Fibroblast of pulmonary artery (primary cell): ENCODE data around the gene TLX1.

Experiments
- DNase-seq: peaks from one replicate; pipeline ENCODE4 v3.0.0-alpha.2; 2010; ENCODE audit warnings: low read depth
- H3K4me3 ChIP-seq: replicated peaks from 2 replicates; pipeline ENCODE4 v1.5.1; 2011; ENCODE audit warnings: low read depth, mild to moderate bottlenecking, control low read depth, low read length, moderate library complexity
- TF ChIP-seq, protein P1 (sequence below): IDR thresholded peaks from 2 replicates; pipeline ENCODE4 v1.5.1; 2011; ENCODE audit warnings: mild to moderate bottlenecking, control low read depth, low read length, inconsistent platforms; ENCODE audit errors: missing control alignments

Gene TLX1

DNA sequence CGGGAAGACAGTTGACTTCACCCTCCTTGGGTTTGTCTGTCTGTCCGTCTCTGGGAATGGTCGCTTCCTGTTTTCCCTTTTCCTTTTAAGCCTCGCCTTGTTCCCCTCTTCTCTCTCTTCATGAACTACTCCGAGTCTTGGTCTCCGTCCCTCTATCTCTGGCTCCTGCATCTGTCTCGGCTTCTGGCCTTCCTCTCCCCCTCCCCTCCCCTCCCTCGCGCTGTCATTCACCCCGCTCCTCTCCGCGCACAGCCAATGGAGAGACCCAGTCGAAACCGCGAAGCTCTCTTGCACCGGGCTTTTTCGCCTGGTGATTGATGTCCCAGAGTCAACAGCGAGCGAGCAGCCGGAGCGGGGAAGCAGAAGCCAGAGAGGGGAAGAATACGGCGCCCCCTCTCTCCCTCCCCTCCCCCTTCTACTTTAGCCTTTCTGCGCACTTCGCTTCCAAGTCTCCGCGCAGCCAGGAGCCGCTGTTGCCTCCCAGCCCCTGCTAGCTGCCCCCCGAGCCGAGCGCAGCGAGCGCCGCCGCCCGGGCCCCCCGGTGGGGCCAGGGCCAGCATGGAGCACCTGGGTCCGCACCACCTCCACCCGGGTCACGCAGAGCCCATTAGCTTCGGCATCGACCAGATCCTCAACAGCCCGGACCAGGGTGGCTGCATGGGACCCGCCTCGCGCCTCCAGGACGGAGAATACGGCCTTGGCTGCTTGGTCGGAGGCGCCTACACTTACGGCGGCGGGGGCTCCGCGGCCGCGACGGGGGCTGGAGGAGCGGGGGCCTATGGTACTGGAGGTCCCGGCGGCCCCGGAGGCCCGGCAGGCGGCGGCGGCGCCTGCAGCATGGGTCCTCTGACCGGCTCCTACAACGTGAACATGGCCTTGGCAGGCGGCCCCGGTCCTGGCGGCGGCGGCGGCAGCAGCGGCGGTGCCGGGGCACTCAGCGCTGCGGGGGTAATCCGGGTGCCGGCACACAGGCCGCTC lies at the start of gene TLX1:
TSS of gene TLX1 (plus strand) at position 317 of the 978 bp plus-strand sequence. CDS start at position 559, 242 bp downstream.
- no peak within 1 kb of the TSS for H3K4me3 ChIP-seq
- no peak for DNase-seq
- TF ChIP-seq, protein P1, sequence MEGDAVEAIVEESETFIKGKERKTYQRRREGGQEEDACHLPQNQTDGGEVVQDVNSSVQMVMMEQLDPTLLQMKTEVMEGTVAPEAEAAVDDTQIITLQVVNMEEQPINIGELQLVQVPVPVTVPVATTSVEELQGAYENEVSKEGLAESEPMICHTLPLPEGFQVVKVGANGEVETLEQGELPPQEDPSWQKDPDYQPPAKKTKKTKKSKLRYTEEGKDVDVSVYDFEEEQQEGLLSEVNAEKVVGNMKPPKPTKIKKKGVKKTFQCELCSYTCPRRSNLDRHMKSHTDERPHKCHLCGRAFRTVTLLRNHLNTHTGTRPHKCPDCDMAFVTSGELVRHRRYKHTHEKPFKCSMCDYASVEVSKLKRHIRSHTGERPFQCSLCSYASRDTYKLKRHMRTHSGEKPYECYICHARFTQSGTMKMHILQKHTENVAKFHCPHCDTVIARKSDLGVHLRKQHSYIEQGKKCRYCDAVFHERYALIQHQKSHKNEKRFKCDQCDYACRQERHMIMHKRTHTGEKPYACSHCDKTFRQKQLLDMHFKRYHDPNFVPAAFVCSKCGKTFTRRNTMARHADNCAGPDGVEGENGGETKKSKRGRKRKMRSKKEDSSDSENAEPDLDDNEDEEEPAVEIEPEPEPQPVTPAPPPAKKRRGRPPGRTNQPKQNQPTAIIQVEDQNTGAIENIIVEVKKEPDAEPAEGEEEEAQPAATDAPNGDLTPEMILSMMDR, result no peak

DNA sequence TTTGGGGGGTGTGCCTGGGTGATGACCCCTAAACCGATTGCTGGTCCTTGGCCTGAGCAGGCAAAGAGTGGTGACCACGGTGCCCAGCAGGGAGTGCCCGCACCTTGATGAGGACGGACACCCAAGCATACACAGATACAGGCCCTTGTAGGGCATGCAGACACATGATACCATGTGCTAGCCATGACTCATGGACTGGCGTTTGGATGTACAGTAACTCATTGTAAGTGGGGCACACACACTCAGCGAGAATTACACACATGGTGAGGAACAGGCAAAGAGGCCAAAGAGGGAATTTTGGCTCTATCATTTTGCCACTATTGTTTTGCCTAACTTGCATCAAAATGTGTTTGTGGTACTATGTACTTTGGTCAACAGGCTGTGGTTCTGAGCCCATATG lies 45.3 kb upstream of the TLX1 start:
- TF ChIP-seq, protein P1, result no peak
- no peak overlapping the region for H3K4me3 ChIP-seq
- DNase-seq, result no peak

- H3K4me3 ChIP-seq, result no peak overlapping the region
- DNase-seq, result no peak
- TF ChIP-seq, protein P1, result no peak
Measured at GRCh38 chr10:101087376-101087775, 43.7 kb upstream of the TLX1 start.

DNA sequence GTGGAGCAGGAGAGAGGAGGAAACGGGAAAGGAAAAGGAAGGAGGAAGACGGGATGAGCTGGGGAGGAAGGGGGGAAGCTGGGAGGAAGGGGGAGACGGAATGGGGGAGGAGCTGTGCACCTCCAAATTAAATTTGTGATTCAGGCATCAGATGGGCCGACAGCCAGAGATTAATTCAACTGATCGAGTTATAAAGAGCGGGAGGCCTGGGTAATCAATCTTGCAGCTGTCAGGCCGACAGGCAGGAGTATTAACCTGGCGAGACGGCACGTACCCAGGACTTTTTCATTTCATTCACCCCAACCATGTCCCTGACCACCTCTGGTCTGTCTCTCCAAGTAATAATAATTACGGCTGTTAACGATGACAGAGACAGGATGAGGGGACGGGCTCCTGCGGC lies 43.1 kb upstream of the TLX1 start:
- TF ChIP-seq, protein P1, result no peak
- H3K4me3 ChIP-seq, result no peak overlapping the region
- no peak for DNase-seq

GRCh38 chr10:101089520-101090299 lies 41.4 kb upstream of the TLX1 start:
- no peak for DNase-seq
- TF ChIP-seq, protein P1, result no peak
- H3K4me3 ChIP-seq, result no peak overlapping the region

- H3K4me3 ChIP-seq, result no peak overlapping the region
- no peak for DNase-seq
- TF ChIP-seq, protein P1, result no peak
Measured at GRCh38 chr10:101090597-101090996, 40.5 kb upstream of the TLX1 start.
